ENCODE data around the gene AOAH. TPM values are rescaled to one million over a fixed set of nuclear protein-coding genes. Genes with fewer than 3 reads are reported as not detected.

The AOAH gene
- total and polyA plus RNA-seq, 2 donors (not counting 3 experiments of a cell fraction or from before 2014, with no cell fraction given): not detected

- intact Hi-C loops (cut with micrococcal nuclease) (no loop called here), dilution Hi-C loops (cut with MboI; ENCODE audit: extremely low pct_ligation_motif_present, low sequenced_read_pairs) (no loop called here)
- no peak overlapping the region for H3K9ac ChIP-seq (replicated peaks; ENCODE audit: extremely low read depth, insufficient read depth, low read length)
- no peaks in the 10 kb centered on the region for H3K27me3 ChIP-seq (ENCODE audit: control insufficient read depth in 2 of 2, insufficient read depth in 2 of 2, low read length in 2 of 2)
- H3K4me3 ChIP-seq (replicated peaks in 1 of 3; ENCODE audit: insufficient read depth in 1 of 3, low read depth in 1 of 3, low read length in 3 of 3): no peak overlapping the region
- FAIRE-seq: no peak
- no peak for DNase-seq (ENCODE audit: low read depth, low spot score)
- H3K9me1 ChIP-seq (replicated peaks; ENCODE audit: control insufficient read depth, extremely low read depth, insufficient read depth, low read length): no peaks in the 10 kb centered on the region
- H4K20me1 ChIP-seq (replicated peaks; ENCODE audit: control insufficient read depth, extremely low read depth, insufficient read depth, low read length): no peaks in the 10 kb centered on the region
- H3K27ac ChIP-seq (ENCODE audit: insufficient read depth, low read depth, low read length): no peak overlapping the region
- CTCF ChIA-PET: no interaction called here
- TF ChIP-seq POLR2AphosphoS5 (IDR thresholded peaks at IDR 0.05; ENCODE audit: insufficient read depth, low read depth, low read length) (no peak), MAX (IDR thresholded peaks at IDR 0.05; ENCODE audit: insufficient read depth, insufficient read length) (no peak), FOS (IDR thresholded peaks at IDR 0.05; ENCODE audit: borderline replicate concordance, insufficient read depth, low read length) (no peak), POLR2A (IDR thresholded peaks at IDR 0.05; ENCODE audit: low read depth, low read length) (no peak), GATA2 (IDR thresholded peaks at IDR 0.05; ENCODE audit: insufficient read depth, insufficient read length, low read depth, low read length) (no peak), JUN (IDR thresholded peaks at IDR 0.05; ENCODE audit: borderline replicate concordance, insufficient read depth, insufficient read length, low read depth) (no peak), EZH2 (IDR thresholded peaks at IDR 0.05; ENCODE audit: borderline replicate concordance, low read depth, low read length, severe bottlenecking) (no peak), MYC (IDR thresholded peaks at IDR 0.05; ENCODE audit: low read depth, low read length) (no peak), CTCF (IDR thresholded peaks at IDR 0.05; ENCODE audit: extremely low read depth in 1 of 2, insufficient read depth in 1 of 2, low read depth in 1 of 2, low read length in 2 of 2) (no peak)
- no peaks in the 10 kb centered on the region for H3K36me3 ChIP-seq (ENCODE audit: control insufficient read depth in 2 of 2, extremely low read depth in 1 of 2, insufficient read depth in 2 of 2, low read length in 2 of 2)
- no peak overlapping the region for H2AFZ ChIP-seq (ENCODE audit: low read depth, low read length)
- H3K9me3 ChIP-seq (replicated peaks; ENCODE audit: control insufficient read depth, insufficient read depth, low read length): no peaks in the 10 kb centered on the region
- no peaks in the 10 kb centered on the region for H3K79me2 ChIP-seq (ENCODE audit: control insufficient read depth, insufficient read depth, low read length)
- BruUV-seq (replicated peaks): no TSS peak
- H3K4me1 ChIP-seq (ENCODE audit: control insufficient read depth, extremely low read depth, insufficient read depth, low read length): no peaks in the 10 kb centered on the region
- POLR2A ChIA-PET: no interaction called here
- no peak overlapping the region for H3K4me2 ChIP-seq (ENCODE audit: insufficient read depth, low read length)
Observed at GRCh38 chr7:36719083-36719632, 5.1 kb downstream of the AOAH start.

Measured in endothelial cell of umbilical vein (primary cell).